HCT116 (cell line): ENCODE results near the gene GRAP. TPM values are rescaled to one million over a fixed set of nuclear protein-coding genes. Genes with fewer than 3 reads are reported as not detected.

Source experiments
- ATAC-seq: fragments of 200-7000 bp; cut with Tn5 transposase; 2 replicates; pipeline ENCODE4 v1.9.1; 2020; ENCODE audit warnings: mild to moderate bottlenecking, moderate library complexity
- BruUV-seq: library from RNA; stranded (reverse); fragments of 400-500 nt; replicated peaks from 2 replicates; lab custom pipeline; 2021; lab: Mats Ljungman, UMichigan
- CTCF ChIA-PET: fragments of 300-600 bp; sonication (Branson Sonifier 250); formaldehyde crosslinking; loops from one replicate; lab custom pipeline; 2021; ENCODE audit warnings: antibody characterized with exemption; lab: Charles Lee
- POLR2A ChIA-PET: fragments of 300-600, 350-600 bp; sonication (Branson Sonifier 250); formaldehyde crosslinking; loops from one replicate; lab custom pipeline; 2021; ENCODE audit warnings: antibody characterized with exemption; lab: Charles Lee
- RAD21 ChIA-PET, 2 experiments: fragments of 300-600 bp; sonication (Branson Sonifier 250); formaldehyde crosslinking; loops; one replicate each; lab custom pipeline; 2023; ENCODE audit warnings: low total read pairs in 2 of 2; ENCODE audit not compliant: uncharacterized antibody in 2 of 2, unreplicated experiment in 2 of 2, low non-redundant PET in 1 of 2; lab: Charles Lee
- DNase-seq: peaks from one replicate; pipeline ENCODE4 v3.0.0-alpha.2; 2010; ENCODE audit warnings: low read depth, low spot score
- H2AFZ ChIP-seq: fragments of 200-600 bp; shearing (Covaris generic), sonication (generic); 2 replicates; pipeline ENCODE4 v1.6.1; 2017; ENCODE audit warnings: low read depth, mixed run types, mixed read lengths, antibody characterized with exemption, low read length; ENCODE audit not compliant: poor library complexity, severe bottlenecking
- H3K27ac ChIP-seq: 2 replicates; pipeline ENCODE4 v1.5.1; 2012; ENCODE audit warnings: low read depth, low read length
- H3K27me3 ChIP-seq: fragments of 200-600 bp; sonication (generic); 2 replicates; pipeline ENCODE4 v1.6.1; 2016; ENCODE audit warnings: mixed run types, low read length, mixed read lengths; ENCODE audit not compliant: insufficient read depth
- H3K36me3 ChIP-seq, 2 experiments: fragments of 200-500 bp in 1 of 2; fragments of 200-600 bp in 1 of 2; sonication (Bioruptor generic) in 1 of 2; sonication (generic) in 1 of 2; 2 replicates each; pipeline versions ENCODE4 v1.5.1 to v1.6.1; 2014 to 2016; ENCODE audit warnings: low read length in 2 of 2, inconsistent platforms in 1 of 2, mixed read lengths in 1 of 2, mixed run types in 1 of 2; ENCODE audit not compliant: insufficient read depth in 2 of 2, control insufficient read depth in 1 of 2
- H3K4me1 ChIP-seq, 2 experiments: fragments of 200-600 bp in 1 of 2; sonication (generic) in 1 of 2; 2 replicates each; pipeline versions ENCODE4 v1.5.1 to v1.6.1; 2012 to 2017; ENCODE audit warnings: low read length in 2 of 2, inconsistent platforms in 1 of 2, mild to moderate bottlenecking in 1 of 2, mixed read lengths in 1 of 2, mixed run types in 1 of 2, moderate library complexity in 1 of 2; ENCODE audit not compliant: insufficient read depth in 2 of 2, control insufficient read depth in 1 of 2
- H3K4me2 ChIP-seq: fragments of 200-600 bp; sonication (generic); 2 replicates; pipeline ENCODE4 v1.6.1; 2017; ENCODE audit warnings: mixed run types, low read length, mixed read lengths
- H3K4me3 ChIP-seq, 2 experiments: fragments of 200-600 bp in 1 of 2; sonication (generic) in 1 of 2; replicated peaks in 1 of 2; 2 replicates each; pipeline ENCODE4 v1.5.1; 2011 to 2016; ENCODE audit warnings: low read length in 2 of 2, control low read depth in 1 of 2, low read depth in 1 of 2, mild to moderate bottlenecking in 1 of 2, mixed read lengths in 1 of 2, mixed run types in 1 of 2
- H3K79me2 ChIP-seq: fragments of 200-600 bp; sonication (generic); 2 replicates; pipeline ENCODE4 v1.6.1; 2017; ENCODE audit warnings: mild to moderate bottlenecking, mixed run types, low read length, moderate library complexity, mixed read lengths; ENCODE audit not compliant: insufficient read depth
- H3K9ac ChIP-seq: fragments of 200-600 bp; sonication (generic); 2 replicates; pipeline ENCODE4 v1.6.1; 2016; ENCODE audit warnings: low read length, mixed read lengths
- H3K9me2 ChIP-seq: fragments of 200-600 bp; sonication (generic), shearing (Covaris generic); 2 replicates; pipeline ENCODE4 v1.6.1; 2017; ENCODE audit warnings: mixed run types, mild to moderate bottlenecking, moderate library complexity; ENCODE audit not compliant: insufficient read depth
- H3K9me3 ChIP-seq, 2 experiments: fragments of 200-500 bp in 1 of 2; fragments of 200-600 bp in 1 of 2; sonication (Bioruptor generic) in 1 of 2; sonication (generic) in 1 of 2; 2 replicates each; pipeline ENCODE4 v1.6.1; 2014 to 2017; ENCODE audit warnings: low read length in 2 of 2, mixed read lengths in 2 of 2, inconsistent platforms in 1 of 2, low read depth in 1 of 2, mild to moderate bottlenecking in 1 of 2, mixed run types in 1 of 2, moderate library complexity in 1 of 2; ENCODE audit not compliant: control insufficient read depth in 1 of 2, insufficient read depth in 1 of 2
- H4K20me1 ChIP-seq: fragments of 200-600 bp; sonication (generic), shearing (Covaris generic); 2 replicates; pipeline ENCODE4 v1.6.1; 2017; ENCODE audit warnings: mixed run types, mild to moderate bottlenecking, moderate library complexity; ENCODE audit not compliant: insufficient read depth
- CBX3 ChIP-seq: IDR thresholded peaks from 2 replicates; pipeline ENCODE4 v1.6.1; 2012; ENCODE audit warnings: low read depth
- CEBPB ChIP-seq: IDR thresholded peaks from 2 replicates; pipeline ENCODE4 v1.6.1; 2012; ENCODE audit warnings: low read depth
- EZH2 ChIP-seq: fragments of 200-600 bp; sonication (generic); IDR thresholded peaks from 2 replicates; pipeline ENCODE4 v1.6.1; 2017; ENCODE audit warnings: antibody characterized with exemption, mixed run types
- JUND ChIP-seq: IDR thresholded peaks from 2 replicates; pipeline ENCODE4 v1.6.1; 2012
- POLR2AphosphoS5 ChIP-seq: IDR thresholded peaks from 2 replicates; pipeline ENCODE4 v1.6.1; 2011; ENCODE audit warnings: mild to moderate bottlenecking, low read depth, low read length, moderate library complexity
- REST ChIP-seq: IDR thresholded peaks from 2 replicates; pipeline ENCODE4 v1.6.1; 2012; ENCODE audit warnings: low read depth
- SIN3A ChIP-seq: IDR thresholded peaks from 2 replicates; pipeline ENCODE4 v1.6.1; 2012; ENCODE audit warnings: low read depth
- SP1 ChIP-seq: IDR thresholded peaks from 2 replicates; pipeline ENCODE4 v1.6.1; 2012; ENCODE audit warnings: low read depth
- YY1 ChIP-seq: IDR thresholded peaks from 2 replicates; pipeline ENCODE4 v1.6.1; 2011; ENCODE audit warnings: low read length, low read depth, moderate library complexity, mild to moderate bottlenecking; ENCODE audit not compliant: insufficient replicate concordance; ENCODE audit errors: extremely low read depth
- ZBTB33 ChIP-seq: IDR thresholded peaks from 2 replicates; pipeline ENCODE4 v1.6.1; 2011; ENCODE audit warnings: mild to moderate bottlenecking, low read length, moderate library complexity; ENCODE audit not compliant: insufficient replicate concordance; ENCODE audit errors: extremely low read depth
- ZNF274 ChIP-seq: fragments of 200-500 bp; sonication (Bioruptor generic); IDR thresholded peaks from 2 replicates; pipeline ENCODE4 v1.6.1; 2014; ENCODE audit warnings: mild to moderate bottlenecking, low read depth, low read length, inconsistent platforms
- intact Hi-C: fragments of 100-400 bp; cut with micrococcal nuclease; formaldehyde crosslinking; loops from 2 replicates; pipeline ENCODE4 v1.10.0; 2022
- total RNA-seq: library from RNA; stranded (reverse); gene quantifications from one replicate; pipeline ENCODE4 v1.2.1, GENCODE V29; 2021; ENCODE audit not compliant: unreplicated experiment
- TF ChIP-seq, protein P1 (sequence below), 3 experiments: fragments of 200-600 bp in 1 of 3; sonication (generic) in 1 of 3; IDR thresholded peaks in 2 of 3; conservative IDR thresholded peaks in 1 of 3; 2 replicates each; pipeline ENCODE4 v1.5.1; 2012 to 2017; ENCODE audit warnings: low read depth in 2 of 3, low read length in 2 of 3, antibody characterized with exemption in 1 of 3, borderline replicate concordance in 1 of 3, control low read depth in 1 of 3, mild to moderate bottlenecking in 1 of 3, mixed read lengths in 1 of 3, mixed run types in 1 of 3, moderate library complexity in 1 of 3; ENCODE audit not compliant: insufficient read depth in 1 of 3

GRAP gene
- total RNA-seq, 1 experiment from 2014 or later = 0.27 TPM

GRCh38 chr17:18990331-18990730, 56.4 kb downstream of the GRAP start:
- H3K9me3 ChIP-seq = no peaks in the 10 kb centered on the region
- intact Hi-C loops = no loop called here
- ChIA-PET CTCF (interaction anchor here (1.1 kb wide), 1 partner anchor 29 kb away, joined by 3 read pairs; no protein-coding TSS in a partner anchor), POLR2A (no interaction called here), RAD21 (no interaction called here)
- TF ChIP-seq CEBPB = no peak
- TF ChIP-seq SP1 = no peak
- no peak for TF ChIP-seq EZH2
- no peak for TF ChIP-seq ZBTB33
- no peak for TF ChIP-seq YY1
- no peak for TF ChIP-seq CBX3
- no peak overlapping the region for H3K4me3 ChIP-seq
- H4K20me1 ChIP-seq = no peaks in the 10 kb centered on the region; the same call in 1 of the 2 replicates
- ATAC-seq (no peak), DNase-seq (no peak)
- no peaks in the 10 kb centered on the region for H3K27me3 ChIP-seq
- no peak overlapping the region for H3K4me2 ChIP-seq
- no TSS peak for BruUV-seq
- peaks cover 13 to 15% of the 10 kb centered on the region in 2 experiments; a peak in 3 of 4 replicates for H3K36me3 ChIP-seq
- H3K79me2 ChIP-seq = peaks cover 69% of the 10 kb centered on the region
- H3K27ac ChIP-seq = no peak overlapping the region
- H2AFZ ChIP-seq = no peak overlapping the region
- no peaks in the 10 kb centered on the region for H3K4me1 ChIP-seq
- no peak overlapping the region for H3K9ac ChIP-seq
- H3K9me2 ChIP-seq = no peaks in the 10 kb centered on the region

DNA sequence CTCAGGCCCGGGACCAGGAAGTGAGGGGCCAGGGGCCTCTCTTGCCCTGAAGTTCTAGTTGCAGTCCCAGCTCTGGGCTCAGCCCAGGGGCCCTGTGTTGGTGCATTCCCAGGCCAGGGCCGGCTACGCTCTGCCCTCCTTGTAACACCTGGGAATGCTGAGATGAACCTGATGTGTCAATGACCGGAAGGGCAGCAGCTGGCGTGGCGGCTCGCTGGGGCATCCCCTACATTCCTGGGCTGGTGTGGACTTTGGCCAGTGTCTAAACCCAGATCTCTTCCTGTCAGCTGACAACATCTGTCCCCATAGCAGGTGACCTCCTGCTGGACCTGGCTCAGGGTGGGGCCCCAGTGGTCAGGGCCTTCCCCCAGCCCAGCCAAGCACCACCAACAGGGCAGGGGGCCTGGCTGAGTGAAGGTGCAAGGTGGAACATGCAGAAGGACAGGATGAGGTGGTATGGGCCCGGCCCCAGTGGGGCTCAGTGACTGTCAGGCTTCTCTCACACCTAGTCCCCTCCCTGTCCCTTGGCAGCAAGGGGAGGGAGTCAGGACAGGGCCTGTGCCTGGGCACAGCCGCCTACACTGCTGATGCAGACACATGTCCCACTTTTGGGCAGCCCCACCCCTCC, 58.1 kb downstream of the GRAP start:
- ChIA-PET POLR2A (no interaction called here), CTCF (no interaction called here), RAD21 (no interaction called here)
- Histone ChIP-seq H3K4me2 (no peak overlapping the region), H3K9ac (no peak overlapping the region), H3K4me1 (peaks cover 0 to 1% of the 10 kb centered on the region in 2 experiments; a peak in 1 of 4 replicates), H3K79me2 (peaks cover 52% of the 10 kb centered on the region; the same call in 1 of the 2 replicates), H3K9me3 (no peaks in the 10 kb centered on the region), H4K20me1 (no peaks in the 10 kb centered on the region), H3K27ac (no peak overlapping the region), H3K9me2 (no peaks in the 10 kb centered on the region), H2AFZ (no peak overlapping the region), H3K36me3 (peaks cover 18 to 23% of the 10 kb centered on the region in 2 experiments; a peak in 3 of 4 replicates), H3K4me3 (no peak overlapping the region), H3K27me3 (no peaks in the 10 kb centered on the region)
- intact Hi-C loops = no loop called here
- BruUV-seq = no TSS peak
- no peak for ATAC-seq
- no peak for DNase-seq
- TF ChIP-seq EZH2 = no peak
- no peak for TF ChIP-seq POLR2AphosphoS5
- no peak for TF ChIP-seq SIN3A
- no peak for TF ChIP-seq CBX3
- TF ChIP-seq JUND = no peak
- TF ChIP-seq, protein P1, sequence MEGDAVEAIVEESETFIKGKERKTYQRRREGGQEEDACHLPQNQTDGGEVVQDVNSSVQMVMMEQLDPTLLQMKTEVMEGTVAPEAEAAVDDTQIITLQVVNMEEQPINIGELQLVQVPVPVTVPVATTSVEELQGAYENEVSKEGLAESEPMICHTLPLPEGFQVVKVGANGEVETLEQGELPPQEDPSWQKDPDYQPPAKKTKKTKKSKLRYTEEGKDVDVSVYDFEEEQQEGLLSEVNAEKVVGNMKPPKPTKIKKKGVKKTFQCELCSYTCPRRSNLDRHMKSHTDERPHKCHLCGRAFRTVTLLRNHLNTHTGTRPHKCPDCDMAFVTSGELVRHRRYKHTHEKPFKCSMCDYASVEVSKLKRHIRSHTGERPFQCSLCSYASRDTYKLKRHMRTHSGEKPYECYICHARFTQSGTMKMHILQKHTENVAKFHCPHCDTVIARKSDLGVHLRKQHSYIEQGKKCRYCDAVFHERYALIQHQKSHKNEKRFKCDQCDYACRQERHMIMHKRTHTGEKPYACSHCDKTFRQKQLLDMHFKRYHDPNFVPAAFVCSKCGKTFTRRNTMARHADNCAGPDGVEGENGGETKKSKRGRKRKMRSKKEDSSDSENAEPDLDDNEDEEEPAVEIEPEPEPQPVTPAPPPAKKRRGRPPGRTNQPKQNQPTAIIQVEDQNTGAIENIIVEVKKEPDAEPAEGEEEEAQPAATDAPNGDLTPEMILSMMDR (IDR thresholded peaks at IDR 0.05 in 2 of 3, conservative IDR thresholded peaks at IDR 0.05 in 1 of 3; ENCODE audit: borderline replicate concordance in 1 of 3, insufficient read depth in 1 of 3, low read depth in 2 of 3, low read length in 2 of 3) = no peak
- no peak for TF ChIP-seq ZNF274
- TF ChIP-seq REST = no peak
